Suprapubic skin (tissue), 3 donors: ENCODE data around the gene RAMP2.

Experiments
- CTCF ChIP-seq, 2 donors: fragments of 200-600 bp in 1 of 2; fragments of 450-650 bp in 1 of 2; sonication (generic) in 1 of 2; IDR thresholded peaks; one replicate each; pipeline ENCODE4 v1.5.1; 2016 to 2019; ENCODE audit warnings: antibody characterized with exemption in 2 of 2, mild to moderate bottlenecking in 1 of 2, moderate library complexity in 1 of 2
- POLR2A ChIP-seq, 2 donors: fragments of 450-650 bp; IDR thresholded peaks; one replicate each; pipeline ENCODE4 v1.6.1; 2017; ENCODE audit warnings: antibody characterized with exemption in 2 of 2, mild to moderate bottlenecking in 2 of 2, moderate library complexity in 2 of 2

- TF ChIP-seq CTCF (IDR thresholded peaks at IDR 0.05) (no peak), POLR2A (IDR thresholded peaks at IDR 0.05) (no peak)
Observed at GRCh38 chr17:42740699-42741098, 20.3 kb upstream of the RAMP2 start.
